ENCODE data around the gene OPCML.

OPCML gene

GRCh38 chr11:132971351-132971750 lies 561.0 kb downstream of the OPCML start:
- no peak for DNase-seq

GRCh38 chr11:132969892-132970291 lies 562.4 kb downstream of the OPCML start:
- DNase-seq: no peak

- DNase-seq: no peak
These were observed 570.3 kb downstream of the OPCML start for GRCh38 chr11:132962041-132962440.

- DNase-seq: no peak
These were observed 570.8 kb downstream of the OPCML start for GRCh38 chr11:132961453-132961852.

- no peak for DNase-seq
These were observed 571.8 kb downstream of the OPCML start for GRCh38 chr11:132960273-132961078.

GRCh38 chr11:132959693-132960092 lies 572.6 kb downstream of the OPCML start:
- no peak for DNase-seq

GRCh38 chr11:132957881-132958280 lies 574.4 kb downstream of the OPCML start:
- DNase-seq: no peak

GRCh38 chr11:132948252-132948651 lies 584.0 kb downstream of the OPCML start:
- no peak for DNase-seq

GRCh38 chr11:132944569-132944944 lies 587.7 kb downstream of the OPCML start:
- no peak for DNase-seq

GRCh38 chr11:132943706-132944568 lies 588.4 kb downstream of the OPCML start:
- DNase-seq: no peak

- no peak for DNase-seq
These were observed 589.0 kb downstream of the OPCML start for GRCh38 chr11:132943357-132943705.

- no peak for DNase-seq
These were observed 589.5 kb downstream of the OPCML start for GRCh38 chr11:132942611-132943356.

- no peak for DNase-seq
These were observed 590.5 kb downstream of the OPCML start for GRCh38 chr11:132941761-132942160.

GRCh38 chr11:132941024-132941646 lies 591.2 kb downstream of the OPCML start:
- DNase-seq: peak; percentile 8

GRCh38 chr11:132937016-132937415 lies 595.3 kb downstream of the OPCML start:
- DNase-seq: no peak

- no peak for DNase-seq
These were observed 596.9 kb downstream of the OPCML start for GRCh38 chr11:132935383-132935782.

- no peak for DNase-seq
These were observed 598.6 kb downstream of the OPCML start for GRCh38 chr11:132933703-132934102.

- DNase-seq: no peak
These were observed 606.4 kb downstream of the OPCML start for GRCh38 chr11:132925825-132926469.

GRCh38 chr11:132921597-132921996 lies 610.7 kb downstream of the OPCML start:
- no peak for DNase-seq

GRCh38 chr11:132920451-132921096 lies 611.7 kb downstream of the OPCML start:
- no peak for DNase-seq

GRCh38 chr11:132914600-132914999 lies 617.7 kb downstream of the OPCML start:
- no peak for DNase-seq

GRCh38 chr11:132913886-132914285 lies 618.4 kb downstream of the OPCML start:
- DNase-seq: no peak
